Kidney glomerular epithelial cell (primary cell): ENCODE results near the gene ODF2.
"Not testable (repeated sequence)": the region's sequence is repeated elsewhere in the genome, so short reads cannot be mapped to it uniquely, and the experiment has no call there.

Source experiments
- DNase-seq: peaks from one replicate; lab custom pipeline; 2025; lab: John Stamatoyannopoulos, UW

Gene ODF2

DNA sequence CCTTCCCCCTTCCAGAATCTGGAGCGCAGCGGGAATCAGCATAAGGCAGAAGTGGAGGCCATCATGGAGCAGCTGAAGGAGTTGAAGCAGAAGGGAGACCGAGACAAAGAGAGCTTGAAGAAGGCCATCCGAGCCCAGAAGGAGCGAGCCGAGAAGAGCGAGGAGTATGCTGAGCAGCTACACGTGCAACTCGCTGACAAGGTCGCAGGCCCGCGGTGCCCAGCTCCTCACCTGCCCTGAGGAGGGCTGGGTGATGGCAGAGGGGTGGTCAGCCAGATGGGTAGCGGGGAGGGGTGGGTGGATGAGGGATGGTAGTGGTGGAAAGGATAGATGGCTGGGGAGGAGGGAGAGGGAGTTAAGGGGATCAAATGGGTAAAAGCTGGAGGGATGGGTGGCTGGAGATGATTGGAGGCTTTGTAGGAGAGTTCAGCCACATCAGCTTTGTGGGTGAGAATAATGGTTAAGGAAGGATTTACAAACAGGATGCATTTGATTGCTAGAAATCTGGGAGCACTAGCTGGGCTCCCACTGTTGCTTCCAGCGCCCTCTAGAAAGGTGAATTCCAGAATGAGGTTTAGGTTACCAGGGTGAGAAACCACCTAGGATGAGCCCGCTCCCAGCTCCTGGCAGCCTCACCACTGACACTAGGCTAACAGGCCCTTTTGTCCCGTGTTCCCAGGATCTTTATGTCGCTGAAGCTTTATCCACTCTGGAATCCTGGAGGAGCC is 29.0 kb downstream of the ODF2 start:
- DNase-seq: no peak

DNA sequence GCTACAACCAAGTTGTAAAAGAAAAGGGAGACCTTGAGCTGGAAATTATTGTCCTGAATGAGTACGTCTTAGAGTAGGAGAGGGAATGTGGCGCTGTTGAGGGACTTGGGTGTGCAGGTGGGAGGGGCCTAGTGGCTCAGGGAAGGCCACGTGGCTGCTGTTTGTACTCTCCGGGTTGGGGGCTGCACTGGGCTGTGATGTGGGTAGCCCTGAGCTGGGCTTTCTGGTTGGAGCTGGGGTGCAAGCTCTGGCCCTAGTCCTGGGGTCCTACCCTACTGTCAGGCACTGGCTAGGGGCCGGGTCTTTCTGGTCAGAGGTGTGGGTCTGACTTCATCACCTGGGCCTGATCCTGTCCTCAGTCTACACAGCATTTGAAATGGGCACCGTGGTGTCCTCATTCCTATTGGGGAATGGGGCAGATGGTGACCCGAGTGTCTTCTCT is 29.6 kb downstream of the ODF2 start:
- no peak for DNase-seq

DNA sequence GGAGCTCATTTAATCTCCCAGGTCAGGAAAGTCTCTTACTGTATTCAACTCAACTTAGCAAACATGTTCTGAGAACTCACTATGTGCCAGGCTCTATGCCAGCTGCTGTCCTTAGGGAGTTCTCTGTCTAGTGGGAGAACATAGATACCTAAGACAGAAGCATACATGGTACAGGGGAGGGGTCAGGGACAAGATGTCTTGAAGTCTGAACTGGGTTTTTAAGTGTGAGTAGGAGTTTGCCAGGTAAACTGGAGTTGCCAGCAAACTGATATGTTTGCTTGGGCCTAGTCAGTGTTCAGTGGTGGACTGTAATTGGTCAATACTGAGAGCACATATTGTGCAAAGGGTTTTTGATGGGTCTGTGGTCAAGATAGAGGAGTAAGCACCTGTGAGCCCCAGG is 30.4 kb downstream of the ODF2 start:
- no peak for DNase-seq

DNA sequence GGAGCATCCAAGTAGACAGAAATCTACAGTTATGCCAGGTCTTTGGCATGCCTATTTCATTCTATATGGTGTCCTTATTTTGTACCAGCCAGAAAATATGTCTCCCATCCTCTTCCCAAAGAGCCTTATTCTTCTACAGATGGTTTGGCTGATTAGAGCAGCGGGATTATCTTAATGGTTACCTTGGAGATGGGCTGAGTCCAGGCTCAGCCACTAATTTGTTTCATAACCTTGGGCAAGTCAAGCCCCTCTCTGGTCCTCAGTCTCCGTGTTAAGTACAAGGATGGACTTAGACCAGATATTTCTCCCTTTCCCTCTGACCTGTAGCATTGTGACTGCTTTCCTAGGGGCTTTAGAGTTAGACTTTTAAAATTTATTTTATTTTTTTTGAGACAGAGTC is 37.6 kb downstream of the ODF2 start:
- DNase-seq: no peak

DNA sequence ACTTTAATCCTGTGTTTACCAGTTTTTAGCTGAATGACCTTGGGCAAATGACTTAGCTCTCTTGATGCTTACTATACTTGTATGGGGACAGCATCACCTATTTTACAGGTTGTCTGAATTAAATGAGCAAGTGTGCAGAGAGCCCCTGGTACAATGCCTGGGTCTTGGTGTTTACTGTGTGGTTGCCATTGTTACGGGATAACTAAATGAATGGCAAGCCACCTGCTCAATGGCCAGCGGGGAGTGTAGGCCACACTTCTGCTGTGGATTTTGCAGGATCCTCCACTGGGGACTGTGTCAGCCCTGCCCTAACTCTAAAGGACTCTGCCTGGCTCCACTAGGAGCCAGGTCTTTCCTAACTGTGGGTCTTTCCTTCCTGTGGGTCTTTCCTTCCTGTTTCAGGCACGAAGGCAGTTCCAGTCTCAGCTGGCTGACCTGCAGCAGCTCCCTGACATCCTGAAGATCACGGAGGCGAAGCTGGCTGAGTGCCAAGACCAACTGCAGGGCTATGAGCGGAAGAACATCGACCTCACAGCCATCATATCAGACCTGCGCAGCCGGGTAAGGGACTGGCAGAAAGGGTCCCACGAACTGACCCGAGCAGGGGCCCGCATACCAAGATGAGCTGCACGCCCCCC is 38.4 kb downstream of the ODF2 start:
- peak; percentile 14 for DNase-seq

DNA sequence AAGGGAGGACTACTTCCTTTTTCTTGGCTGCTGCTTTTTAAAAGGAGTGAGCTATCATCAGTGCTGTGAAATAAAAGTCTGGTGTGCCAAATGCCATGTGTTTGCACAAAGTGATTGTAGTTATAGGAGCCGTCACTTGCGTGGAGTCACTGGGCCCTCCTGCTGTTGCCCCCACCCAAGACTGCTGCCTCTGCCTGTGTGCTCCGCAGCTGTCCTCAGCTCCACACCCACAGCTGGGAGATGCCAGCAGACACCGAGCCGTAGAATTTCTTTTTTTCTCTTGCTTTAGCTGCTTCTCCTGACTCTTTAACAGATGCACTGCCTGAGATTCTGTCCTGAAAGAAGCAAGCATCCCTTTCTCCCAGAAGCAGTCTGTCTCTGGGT is 38.9 kb downstream of the ODF2 start:
- DNase-seq: no peak

DNA sequence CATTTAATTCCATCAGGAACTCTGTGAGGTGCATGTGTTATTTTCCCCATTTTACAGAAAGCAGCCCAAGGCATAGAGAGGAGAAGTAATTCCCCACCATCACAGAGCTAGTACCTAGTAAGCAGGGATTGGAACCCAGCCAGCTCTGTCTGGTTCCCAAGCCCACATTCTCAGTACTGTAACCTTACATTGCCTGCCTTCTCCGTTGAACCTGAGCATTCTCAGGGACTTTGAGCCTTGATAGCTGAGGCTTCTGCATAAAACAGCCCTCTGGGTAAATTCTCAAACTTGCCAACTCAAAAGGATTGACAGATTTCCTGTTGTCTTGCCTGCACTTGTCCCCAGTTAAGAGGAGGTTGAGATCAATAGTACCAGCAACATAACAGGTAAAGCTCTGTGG is 39.5 kb downstream of the ODF2 start:
- DNase-seq: no peak

DNA sequence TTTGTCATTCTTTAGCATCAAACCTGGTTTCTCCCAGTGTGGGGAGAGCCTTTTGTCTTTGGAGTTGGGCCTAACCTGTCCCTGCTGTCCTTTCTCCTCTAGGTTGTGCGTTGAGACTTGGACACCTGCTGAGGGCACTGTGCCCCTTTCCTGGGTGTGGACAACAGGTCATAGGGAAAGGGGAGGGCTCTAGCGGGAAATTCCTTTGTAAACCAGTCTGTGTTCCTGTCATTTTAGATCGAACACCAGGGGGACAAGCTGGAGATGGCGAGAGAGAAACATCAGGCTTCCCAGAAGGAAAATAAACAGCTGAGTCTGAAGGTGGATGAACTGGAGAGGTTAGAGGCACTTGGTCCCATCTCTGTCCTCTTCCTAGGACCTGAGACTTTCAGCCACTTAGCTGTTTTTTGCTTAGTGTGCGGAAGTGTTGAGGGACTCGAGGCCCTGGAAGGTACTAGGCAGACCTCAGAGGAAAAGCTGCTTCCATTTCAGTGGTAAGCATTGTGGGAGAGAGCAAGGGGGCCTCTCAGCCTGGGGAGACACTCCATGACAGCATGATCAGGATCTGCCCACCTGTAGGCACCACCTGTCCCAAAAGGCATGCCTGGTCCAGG is 40.1 kb downstream of the ODF2 start:
- DNase-seq: no peak

DNA sequence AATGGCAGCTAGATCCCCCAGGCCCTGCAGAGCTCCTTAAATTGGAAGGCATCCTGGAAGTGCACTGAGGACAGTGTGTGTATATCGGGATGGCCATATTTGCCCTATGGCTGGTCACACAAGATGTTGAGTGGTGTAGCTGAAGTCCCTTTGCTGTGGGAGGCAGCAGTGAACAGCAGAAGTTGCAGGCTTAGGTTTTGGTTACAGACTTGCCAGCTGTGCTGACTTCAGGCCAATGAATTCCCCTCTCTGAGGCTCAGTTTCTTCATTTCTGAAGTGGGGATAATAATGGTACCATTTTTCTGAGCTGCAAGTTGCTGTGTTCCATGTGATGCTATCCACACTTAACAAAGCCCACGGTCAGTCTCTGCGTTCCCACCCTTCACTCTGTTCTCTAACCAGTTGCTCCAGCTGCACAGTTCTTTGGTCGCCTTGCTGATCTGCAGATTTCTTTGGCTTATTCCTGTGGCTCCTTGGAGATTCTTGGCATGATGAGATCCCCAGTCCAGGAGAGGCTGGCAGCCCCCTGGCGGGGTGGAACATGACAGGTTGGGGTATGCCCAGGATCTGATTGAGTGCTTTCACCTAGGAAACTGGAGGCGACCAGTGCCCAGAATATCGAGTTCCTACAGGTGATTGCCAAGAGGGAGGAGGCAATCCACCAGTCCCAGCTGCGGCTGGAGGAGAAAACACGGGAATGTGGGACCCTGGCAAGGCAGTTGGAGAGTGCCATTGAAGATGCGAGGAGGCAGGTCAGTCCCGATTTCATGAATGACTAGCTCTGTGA is 42.2 kb downstream of the ODF2 start:
- DNase-seq: no peak

DNA sequence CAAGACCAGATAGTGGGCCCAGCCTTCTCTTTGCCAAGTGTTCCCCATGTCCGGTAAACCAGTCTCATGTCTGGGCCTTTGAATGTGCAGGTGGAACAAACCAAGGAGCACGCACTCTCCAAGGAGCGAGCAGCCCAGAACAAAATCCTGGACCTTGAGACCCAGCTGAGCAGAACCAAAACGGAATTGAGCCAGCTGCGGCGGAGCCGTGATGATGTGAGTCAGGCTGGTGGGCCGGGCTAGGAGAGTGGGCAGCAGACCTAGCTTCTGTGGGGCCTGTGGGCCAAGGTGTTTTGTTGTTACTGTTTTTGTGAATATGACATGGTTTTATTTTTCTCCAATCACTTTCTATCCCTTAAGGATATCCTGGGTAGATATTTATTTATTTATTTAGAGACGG is 43.1 kb downstream of the ODF2 start:
- no peak for DNase-seq

DNA sequence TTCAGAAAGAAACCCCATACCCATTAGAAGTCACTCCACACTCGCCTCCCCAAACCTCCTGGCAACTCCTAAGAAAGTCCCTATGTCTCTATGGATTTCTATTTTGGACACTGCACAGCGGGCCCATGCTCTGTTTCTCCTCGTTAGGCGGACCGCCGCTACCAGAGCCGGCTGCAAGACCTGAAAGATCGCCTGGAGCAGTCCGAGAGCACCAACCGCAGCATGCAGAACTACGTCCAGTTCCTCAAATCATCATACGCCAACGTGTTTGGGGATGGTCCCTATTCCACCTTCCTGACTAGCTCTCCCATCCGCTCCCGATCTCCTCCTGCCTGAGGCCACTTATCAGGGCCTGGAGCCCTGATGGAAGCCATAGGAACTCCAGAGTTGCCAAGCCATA is 44.1 kb downstream of the ODF2 start:
- no peak for DNase-seq

DNA sequence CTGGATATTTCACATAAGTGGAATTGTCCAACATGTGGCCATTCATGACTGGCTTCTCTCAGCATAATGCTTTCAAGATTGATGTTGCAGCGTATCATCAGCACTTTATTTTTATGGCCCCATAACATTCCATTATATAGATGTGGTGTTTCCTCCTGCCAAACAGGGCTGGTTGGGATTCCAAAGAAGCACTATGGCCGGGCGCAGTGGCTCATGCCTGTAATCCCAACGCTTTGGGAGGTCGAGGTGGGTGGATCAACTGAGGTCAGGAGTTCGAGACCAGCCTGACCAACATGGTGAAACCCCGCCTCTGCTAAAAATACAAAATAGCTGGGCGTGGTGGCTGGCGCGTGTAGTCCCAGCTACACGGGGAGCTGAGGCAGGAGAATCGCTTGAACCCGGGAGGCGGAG is 47.6 kb downstream of the ODF2 start:
- DNase-seq: not testable (repeated sequence)

DNA sequence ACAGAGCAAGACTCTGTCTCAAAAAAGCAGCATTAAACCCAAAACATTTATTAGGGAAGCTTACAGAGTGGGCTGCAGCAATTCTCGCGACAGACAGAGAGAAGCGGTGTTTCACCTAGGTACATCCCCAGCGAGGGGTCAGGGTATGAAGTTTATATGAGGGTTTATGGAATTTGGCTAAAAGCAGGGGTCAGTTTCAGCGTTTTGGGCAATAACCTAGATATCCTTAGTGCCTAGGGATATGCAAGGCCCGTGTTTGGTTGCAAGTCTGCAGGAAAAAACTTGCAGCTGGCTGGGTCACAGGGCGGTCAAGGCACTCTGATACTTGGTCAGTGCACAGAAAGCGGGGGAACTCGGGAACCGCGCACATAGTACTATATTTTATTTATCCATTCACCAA is 48.1 kb downstream of the ODF2 start:
- DNase-seq: no peak

DNA sequence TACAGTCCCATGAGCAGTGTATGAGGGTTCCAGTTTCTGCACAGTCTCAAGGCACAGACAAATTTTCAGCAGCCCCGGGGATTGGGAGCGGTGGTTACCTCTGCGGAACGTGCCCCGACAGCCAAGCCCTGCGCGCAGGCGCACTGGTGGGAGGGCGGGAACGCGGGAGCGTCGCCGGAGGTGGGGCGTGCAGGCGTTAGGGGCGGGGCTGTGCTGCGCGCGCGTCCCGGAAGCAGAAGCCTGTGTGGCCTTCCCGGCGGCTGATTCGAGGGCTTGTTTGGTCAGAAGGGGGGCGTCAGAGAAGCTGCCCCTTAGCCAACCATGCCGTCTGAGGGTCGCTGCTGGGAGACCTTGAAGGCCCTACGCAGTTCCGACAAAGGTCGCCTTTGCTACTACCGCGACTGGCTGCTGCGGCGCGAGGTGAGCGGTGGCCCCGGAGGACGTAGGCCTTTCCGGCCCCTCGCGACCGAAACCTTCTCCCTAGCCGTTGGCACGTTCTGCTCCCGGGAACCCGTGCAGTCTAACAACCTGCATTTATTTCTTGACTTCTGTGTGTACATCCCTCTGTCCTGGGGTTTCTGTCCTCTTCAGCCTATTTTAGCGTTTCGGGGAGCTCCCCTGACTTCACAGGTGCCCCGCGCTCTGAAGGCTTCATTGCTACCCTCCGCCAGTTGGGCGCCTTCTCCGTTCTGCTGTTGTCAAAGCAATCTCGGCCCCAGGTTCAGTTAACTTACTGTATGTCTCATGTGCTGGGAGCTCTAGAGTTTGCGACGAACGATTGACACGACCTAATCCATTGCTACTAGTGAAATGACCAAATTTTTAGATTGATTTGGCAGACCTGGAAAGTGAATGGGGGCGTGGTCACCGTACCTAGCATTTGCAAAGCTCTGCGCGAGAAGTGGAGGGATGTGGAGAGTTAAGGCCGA is 48.9 kb downstream of the ODF2 start, which contains the start of gene GLE1:
GLE1 (plus strand) TSS at position 235 of the 929 bp plus-strand sequence; CDS start at position 322, 87 bp downstream.
- DNase-seq: peak; percentile 77

DNA sequence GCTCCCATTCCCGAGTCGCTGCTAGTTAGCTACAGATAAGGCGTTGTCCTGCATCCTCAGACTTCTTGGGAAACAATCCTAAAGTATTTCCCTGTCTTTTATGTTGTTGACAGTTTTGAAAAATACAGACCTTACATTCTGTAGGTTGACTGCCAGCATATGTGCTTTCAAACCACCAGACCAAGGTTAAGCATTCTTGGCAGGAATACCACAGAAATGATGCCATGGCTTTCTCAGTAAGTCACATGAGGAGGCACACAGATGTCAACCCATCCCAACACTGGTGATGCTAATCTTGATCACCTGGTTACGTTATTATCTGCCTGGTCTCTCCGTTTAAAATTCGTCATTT is 49.6 kb downstream of the ODF2 start:
- no peak for DNase-seq

DNA sequence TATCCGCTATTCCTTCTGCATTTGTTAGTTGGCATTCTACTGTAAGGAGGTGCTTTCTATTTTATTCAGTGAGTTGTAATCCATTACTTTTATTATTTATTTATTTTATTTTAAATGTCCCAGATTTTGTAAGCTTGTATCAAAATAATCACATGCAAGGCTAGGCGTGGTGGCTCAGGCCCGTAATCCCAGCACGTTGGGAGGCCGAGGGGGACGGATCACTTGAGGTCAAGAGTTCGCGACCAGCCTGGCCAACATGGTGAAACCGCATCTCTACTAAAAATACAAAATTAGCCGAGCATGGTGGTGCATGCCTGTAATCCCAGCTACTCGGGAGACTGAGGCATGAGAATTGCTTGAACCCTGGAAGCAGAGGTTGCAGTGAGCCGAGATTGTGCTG is 50.1 kb downstream of the ODF2 start:
- not testable (repeated sequence) for DNase-seq

DNA sequence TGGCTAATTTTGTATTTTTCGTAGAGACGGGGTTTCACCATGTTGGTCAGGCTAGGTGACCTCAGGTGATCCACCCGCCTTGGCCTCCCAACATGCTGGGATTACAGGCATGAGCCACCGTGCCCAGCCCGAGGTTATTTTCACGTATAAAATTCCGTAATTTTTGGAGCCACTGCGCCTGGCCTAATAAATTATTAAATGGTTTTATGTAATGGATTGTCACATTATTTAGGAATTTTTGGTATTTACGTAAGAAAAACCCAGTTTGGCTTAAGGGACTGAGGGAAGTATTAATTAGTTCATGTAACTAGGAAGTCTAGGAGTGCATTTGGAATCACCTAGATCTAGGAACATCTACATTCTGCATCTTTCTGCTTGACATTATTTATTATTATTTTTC is 57.0 kb downstream of the ODF2 start:
- DNase-seq: no peak

DNA sequence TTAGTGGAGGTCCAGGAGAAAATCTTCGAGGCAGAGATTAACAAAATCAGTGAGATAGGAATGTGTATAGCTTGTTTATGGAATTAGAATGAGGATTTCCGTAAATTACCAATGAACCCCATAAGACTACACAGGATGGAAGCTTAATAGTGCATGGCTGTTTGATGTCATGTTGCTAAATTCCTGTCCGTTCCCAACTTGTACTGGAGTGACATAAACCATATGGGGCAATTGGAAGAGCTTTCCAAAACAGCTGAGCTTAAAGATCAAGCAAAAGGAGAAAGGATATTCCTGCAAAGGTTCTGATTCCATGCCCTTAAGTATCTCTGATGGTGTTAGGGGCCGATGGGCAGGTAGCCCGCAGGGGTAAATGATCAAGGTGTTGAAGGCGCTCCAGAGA is 66.2 kb downstream of the ODF2 start:
- no peak for DNase-seq

DNA sequence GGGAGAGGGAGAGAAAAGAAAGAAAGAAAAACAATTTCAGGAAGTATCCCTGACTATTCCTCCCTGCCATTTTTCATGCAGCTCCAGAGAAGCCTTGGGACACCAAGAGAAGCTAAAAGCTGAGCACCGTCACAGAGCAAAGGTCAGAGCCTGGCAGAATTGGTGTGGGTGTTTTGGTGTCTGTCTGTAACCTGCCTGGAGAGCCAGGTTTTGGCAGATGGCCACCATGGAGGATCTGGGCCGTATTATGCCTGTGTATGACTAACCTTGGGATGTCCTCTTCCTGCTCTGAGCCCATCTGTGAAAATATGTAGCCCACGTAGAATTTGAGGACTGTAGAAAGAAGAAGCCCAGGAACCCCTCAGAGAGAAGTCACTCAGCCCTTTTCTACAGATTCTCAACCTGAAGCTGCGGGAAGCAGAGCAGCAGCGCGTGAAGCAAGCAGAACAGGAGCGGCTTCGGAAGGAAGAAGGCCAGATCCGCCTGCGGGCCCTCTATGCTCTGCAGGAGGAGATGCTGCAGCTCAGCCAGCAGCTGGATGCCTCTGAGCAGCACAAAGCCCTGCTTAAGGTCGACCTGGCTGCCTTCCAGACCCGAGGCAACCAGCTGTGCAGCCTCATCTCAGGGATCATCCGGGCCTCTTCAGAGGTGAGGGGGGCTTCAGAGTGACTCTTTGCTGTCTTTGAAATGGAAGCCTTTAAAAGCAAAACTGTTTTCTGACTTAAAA is 67.6 kb downstream of the ODF2 start:
- DNase-seq: peak; percentile 3

DNA sequence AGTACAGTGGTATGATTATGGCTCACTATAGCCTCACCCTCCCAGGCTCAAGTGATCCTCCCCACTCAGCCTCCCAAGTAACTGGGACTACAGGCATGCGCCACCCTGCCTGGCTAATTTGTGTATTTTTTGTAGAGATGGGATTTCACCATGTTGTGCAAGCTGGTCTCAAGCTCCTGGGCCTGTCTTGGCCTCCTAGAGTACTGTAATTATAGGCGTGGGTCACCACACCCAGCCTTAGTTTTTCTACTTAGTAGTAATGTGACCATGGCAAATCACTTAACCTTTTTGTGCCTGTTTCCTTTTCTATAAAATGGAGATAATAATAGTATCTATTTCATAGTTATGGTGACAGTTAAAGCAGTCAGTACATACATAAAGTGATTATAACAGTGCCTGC is 70.9 kb downstream of the ODF2 start:
- DNase-seq: no peak
